HG03175 (cell line): ENCODE data around the gene SRRT.
"Not testable (repeated sequence)": the region's sequence is repeated elsewhere in the genome, so short reads cannot be mapped to it uniquely, and the experiment has no call there.

ENCODE experiments used
- ATAC-seq: cut with Tn5 transposase; IDR thresholded peaks from one replicate; pipeline ENCODE4 v1.9.1; 2021; ENCODE audit warnings: mild to moderate bottlenecking, moderate library complexity; ENCODE audit not compliant: unreplicated experiment

SRRT gene

DNA sequence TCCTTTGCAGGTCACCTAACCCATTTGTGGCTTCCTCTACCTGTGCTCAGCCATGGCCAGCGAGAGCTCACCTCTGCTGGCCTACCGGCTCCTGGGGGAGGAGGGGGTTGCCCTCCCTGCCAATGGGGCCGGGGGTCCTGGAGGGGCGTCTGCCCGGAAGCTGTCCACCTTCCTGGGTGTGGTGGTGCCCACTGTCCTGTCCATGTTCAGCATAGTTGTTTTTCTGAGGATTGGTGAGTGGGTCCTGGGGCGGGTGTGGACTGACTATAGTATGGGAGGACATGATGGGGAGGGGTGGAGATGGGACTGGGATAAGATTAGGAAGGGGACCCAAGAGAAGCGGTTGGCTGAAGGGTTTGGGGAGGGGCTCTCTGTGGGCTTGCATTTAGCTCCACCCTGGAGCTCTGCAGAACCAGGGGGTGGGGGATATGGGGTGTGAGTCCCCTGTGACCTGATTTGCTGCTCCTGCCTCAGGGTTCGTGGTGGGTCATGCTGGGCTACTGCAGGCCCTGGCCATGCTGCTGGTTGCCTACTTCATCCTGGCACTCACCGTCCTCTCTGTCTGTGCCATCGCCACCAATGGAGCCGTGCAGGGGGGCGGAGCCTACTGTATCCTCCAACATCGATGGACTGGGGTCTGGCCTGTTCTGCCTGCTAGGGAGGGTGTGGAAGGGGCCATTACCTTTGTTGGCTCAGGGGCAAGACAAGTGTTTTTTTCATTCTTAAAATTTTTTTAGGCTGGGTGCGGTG, 20.6 kb upstream of the SRRT start:
- no peak for ATAC-seq

DNA sequence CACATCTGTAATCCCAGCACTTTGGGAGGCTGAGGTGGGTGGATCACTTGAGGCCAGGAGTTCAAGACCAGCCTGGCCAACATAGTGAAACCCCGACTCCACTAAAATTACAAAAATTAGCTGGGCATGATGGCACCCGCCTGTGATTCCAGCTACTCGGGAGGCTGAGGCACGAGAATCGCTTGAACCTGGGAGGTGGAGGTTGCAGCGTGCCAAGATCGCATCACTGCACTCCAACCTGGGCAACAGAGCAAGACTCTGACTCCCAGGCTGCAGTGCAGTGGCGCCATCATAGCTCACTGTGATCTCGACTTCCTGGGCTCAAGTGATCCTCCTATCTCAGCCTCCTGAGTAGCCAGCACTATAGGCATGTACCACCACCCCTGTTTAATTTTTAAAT, 20.0 kb upstream of the SRRT start:
- ATAC-seq, result not testable (repeated sequence)

GRCh38 chr7:100855515-100855914, 19.4 kb upstream of the SRRT start:
- ATAC-seq, result no peak

DNA sequence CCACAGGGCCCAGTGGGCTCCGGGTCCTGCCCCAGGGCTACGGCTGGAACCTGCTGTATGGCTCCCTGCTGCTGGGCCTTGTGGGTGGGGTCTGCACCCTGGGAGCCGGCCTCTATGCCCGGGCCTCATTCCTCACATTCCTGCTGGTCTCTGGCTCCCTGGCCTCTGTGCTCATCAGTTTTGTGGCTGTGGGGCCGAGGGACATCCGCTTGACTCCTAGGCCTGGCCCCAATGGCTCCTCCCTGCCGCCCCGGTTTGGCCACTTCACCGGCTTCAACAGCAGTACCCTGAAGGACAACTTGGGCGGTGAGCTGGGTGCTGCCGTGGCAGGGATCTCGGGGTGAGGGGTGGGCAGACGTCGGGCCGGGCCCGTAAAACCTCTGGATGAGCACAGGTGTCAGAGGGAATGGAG, 18.0 kb upstream of the SRRT start:
- ATAC-seq, result no peak

DNA sequence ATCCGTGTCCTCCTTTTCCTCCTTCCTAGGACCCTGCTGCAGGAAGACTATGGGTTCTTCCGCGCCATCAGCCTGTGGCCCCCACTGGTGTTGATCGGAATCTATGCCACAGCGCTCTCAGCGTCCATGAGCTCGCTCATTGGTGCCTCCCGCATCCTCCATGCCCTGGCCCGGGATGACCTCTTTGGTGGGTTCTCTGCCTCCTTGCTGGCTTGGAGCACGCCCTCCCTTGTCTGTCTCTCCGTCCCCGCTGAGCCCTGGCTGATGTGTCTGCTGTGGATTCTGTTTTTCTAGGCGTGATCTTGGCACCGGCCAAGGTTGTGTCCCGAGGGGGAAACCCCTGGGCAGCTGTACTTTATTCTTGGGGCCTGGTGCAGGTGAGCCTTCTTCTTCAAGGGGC, 15.0 kb upstream of the SRRT start:
- no peak for ATAC-seq

- ATAC-seq, result no peak
These were observed 13.9 kb upstream of the SRRT start for GRCh38 chr7:100860702-100861615.

- no peak for ATAC-seq
These were observed 13.3 kb upstream of the SRRT start for GRCh38 chr7:100861616-100861985.

- ATAC-seq, result no peak
These were observed 11.4 kb upstream of the SRRT start for GRCh38 chr7:100863406-100863950.

- ATAC-seq, result no peak
These were observed 10.5 kb upstream of the SRRT start for GRCh38 chr7:100864263-100864845.

DNA sequence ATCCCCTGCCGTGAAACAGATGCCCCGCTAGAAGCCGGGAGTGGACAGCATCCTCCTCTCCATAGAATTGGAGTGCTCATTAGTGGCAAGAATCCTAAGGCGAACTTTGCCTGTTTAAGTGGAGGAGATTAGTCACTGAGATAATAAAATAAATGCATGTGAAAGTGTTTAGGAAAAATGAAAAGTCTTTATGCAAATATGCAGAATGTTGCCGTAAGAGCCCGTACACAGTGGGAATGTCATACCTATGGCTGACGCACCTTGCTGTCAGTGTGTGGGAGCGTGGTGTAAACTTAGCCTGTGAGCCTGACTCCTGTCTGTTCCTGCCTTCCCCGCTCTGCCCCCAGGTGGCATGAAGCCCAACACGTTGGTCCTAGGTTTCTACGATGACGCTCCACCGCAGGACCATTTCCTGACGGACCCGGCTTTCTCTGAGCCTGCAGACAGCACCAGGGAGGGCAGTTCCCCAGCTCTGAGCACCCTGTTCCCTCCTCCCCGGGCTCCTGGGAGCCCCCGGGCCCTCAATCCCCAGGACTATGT, 9.5 kb upstream of the SRRT start:
- ATAC-seq, result no peak

DNA sequence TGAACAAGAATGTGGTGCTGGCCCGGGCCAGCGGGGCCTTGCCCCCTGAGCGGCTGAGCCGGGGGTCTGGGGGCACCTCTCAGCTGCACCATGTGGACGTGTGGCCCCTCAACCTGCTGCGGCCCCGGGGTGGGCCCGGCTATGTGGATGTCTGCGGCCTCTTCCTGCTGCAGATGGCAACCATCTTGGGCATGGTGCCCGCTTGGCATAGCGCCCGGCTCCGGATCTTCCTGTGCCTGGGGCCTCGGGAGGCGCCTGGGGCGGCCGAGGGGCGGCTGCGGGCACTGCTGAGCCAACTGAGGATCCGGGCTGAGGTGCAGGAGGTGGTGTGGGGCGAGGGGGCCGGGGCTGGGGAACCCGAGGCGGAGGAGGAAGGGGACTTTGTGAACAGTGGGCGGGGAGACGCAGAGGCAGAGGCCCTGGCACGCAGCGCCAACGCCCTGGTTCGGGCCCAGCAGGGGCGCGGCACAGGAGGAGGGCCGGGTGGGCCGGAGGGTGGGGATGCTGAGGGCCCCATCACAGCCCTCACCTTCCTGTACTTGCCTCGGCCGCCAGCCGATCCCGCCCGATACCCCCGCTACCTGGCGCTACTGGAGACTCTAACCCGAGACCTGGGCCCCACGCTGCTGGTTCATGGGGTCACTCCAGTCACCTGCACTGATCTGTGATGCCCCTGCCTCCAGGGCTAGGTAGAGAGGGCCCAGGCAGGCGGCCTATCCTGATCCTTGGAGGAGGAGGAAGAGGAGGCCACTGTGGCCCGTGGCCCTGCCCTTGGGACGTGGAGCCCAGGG, 8.8 kb upstream of the SRRT start:
- ATAC-seq, result no peak

- no peak for ATAC-seq
These were observed 8.2 kb upstream of the SRRT start for GRCh38 chr7:100866729-100867039.

DNA sequence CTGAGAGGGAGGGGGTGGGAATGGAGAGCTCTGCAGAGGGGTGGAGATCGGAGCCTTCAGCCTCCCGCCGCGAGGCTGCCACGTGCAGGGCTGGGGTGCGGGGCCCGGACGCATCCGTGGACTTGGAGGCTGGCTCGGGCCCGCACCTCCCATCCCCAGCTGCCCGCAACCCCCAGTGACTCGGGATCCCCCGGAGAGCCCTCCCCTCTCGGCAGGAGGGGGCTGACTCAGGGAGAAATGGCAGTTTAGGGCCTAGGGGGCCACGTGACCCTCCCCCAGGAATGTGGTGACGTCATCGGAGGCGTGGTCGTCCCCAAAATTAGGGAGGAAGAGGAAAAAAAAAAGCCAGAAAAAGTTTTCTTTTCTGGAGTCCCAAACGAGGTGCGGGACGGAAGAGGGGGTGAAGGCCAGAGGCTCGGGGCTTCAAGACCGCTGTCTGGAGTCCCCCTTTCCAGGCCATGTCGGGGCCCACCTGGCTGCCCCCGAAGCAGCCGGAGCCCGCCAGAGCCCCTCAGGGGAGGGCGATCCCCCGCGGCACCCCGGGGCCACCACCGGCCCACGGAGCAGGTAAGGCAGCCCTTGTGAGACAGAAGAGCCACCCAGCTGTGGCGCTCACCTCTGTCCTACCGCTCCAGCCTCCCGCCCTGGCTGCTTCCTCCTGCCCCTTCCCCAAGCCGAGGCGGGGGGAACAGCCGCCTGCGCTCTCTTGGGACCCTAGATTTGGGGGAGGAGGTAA, 7.7 kb upstream of the SRRT start, which contains the start of gene TRIP6:
Gene TRIP6, plus strand, starts transcription at position 348 of the 736 bp plus-strand sequence. Its CDS starts 111 bp downstream, at position 459.
- ATAC-seq, result peak; percentile 41

DNA sequence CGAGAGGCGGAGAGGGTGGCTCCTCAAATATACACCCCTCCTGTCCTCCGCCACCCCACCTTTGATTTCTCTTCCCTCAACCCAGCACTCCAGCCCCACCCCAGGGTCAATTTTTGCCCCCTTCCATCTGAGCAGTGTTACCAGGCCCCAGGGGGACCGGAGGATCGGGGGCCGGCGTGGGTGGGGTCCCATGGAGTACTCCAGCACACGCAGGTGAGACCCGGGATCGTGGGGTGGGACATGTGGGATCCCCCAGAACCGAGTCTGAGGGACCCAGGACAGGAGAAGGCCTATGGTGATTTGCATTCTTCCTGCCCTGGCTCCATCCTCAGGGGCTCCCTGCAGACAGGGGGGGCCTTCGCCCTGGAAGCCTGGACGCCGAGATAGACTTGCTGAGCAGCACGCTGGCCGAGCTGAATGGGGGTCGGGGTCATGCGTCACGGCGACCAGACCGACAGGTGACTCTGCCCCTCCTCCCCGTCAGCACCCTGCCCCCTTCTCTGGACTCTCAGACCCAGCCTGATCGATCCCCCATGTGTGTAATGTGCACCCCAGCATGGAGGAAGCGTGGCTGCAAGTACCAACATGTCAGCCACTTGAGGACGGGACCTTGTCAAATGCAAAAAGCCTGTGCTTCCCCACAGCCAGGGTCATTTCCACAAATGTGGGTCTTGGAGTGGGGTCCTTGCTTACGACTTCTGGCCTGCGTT, 7.0 kb upstream of the SRRT start:
- peak; percentile 24 for ATAC-seq

GRCh38 chr7:100873599-100874299, 1.2 kb upstream of the SRRT start:
- ATAC-seq, result no peak

DNA sequence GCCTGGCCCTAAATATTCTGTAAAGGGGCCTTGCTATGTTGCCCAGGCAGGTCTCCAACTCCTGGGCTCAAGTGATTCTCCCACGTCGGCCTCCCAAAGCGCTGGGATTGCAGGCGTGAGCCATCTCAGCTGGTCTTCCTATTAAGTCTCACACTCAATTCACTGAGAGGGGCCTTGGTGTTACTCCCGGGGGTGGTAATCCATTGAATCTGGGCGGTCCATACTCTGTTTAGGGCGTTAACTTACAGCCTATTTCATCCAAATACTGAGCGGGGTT, 665 bp upstream of the SRRT start:
- ATAC-seq, result no peak

GRCh38 chr7:100875356-100875751, 451 bp downstream of the SRRT start:
- ATAC-seq, result peak; percentile 18

GRCh38 chr7:100878013-100878412, 3.1 kb downstream of the SRRT start:
- no peak for ATAC-seq

DNA sequence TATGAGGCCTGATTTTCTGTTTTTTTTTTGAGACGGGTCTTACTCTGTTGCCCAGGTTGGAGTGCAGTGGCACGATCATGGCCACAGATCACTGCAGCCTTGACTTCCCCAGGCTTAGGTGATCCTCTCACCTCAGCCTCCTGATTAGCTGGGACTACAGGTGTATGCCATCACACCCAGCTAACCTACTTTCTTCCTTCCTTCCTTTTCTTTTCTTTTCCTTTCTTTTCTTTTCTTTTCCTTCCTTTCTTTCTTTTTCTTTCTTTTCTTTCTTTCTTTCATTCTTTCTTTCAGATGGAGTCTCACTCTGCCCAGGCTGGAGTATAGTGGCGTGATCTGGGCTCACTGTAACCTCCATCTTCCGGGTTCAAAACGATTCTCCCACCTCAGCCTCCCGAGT, 3.8 kb downstream of the SRRT start:
- ATAC-seq, result no peak
